ENCODE measurements around the gene PNPLA7. TPM values are rescaled to one million over a fixed set of nuclear protein-coding genes. Genes with fewer than 3 reads are reported as not detected.
A peak's percentile ranks its signal among the peaks of the same experiment; 100 is the strongest.

PNPLA7 gene
- total RNA-seq, 2 donors from 2014 or later, result 7.3 to 7.5 TPM

DNA sequence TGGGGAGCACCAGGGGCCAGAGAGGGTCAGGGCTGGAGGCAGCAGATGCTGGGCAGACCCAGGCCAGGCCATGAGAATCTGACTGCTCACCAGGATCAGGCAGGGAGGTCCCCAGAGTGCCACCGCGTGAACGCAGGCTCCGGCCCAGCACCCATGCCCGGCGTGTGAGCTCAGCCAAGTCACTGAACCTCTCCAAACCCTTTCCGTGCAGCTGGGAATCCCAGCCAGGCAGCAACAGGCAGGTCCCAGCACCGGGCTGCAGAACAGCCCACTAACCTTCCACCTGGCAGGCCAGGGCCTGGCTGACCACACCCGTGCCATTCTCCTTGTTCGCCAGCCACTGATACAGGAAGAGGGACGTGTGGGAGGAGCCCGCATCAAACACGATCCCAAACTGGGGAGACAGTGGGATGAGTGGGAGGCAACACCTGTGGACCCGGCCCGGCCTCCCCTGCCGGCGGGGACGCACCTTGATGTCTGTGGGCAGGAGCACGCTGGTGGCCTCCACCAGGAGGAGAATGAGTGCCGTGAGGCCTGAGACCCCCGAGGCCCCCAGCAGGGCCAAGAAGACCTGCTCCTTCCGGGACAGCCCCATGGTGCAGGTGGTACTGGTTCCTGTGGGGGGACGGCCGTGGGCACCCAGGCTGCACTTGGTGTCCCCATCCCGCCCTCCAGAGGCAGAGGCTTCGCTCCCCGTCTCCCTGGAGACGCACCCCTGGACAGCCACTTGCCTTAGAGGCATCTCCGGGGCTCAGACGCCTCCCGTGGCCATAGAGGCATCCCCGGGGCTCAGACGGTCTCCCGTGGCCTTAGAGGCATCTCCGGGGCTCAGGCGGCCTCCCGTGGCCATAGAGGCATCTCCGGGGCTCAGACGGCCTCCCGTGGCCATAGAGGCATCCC lies 112.3 kb downstream of the PNPLA7 start:
- Mint-ChIP-seq H3K4me1 (peaks cover 4% of the 10 kb centered on the region), H3K4me3 (no peak overlapping the region), H3K27me3 (peaks cover 6% of the 10 kb centered on the region), H3K27ac (no peak overlapping the region), H3K36me3 (ENCODE audit: low read depth) (no peaks in the 10 kb centered on the region)
- DNase-seq, result peak in 2 of 3 donors; percentile 3 to 4
- ATAC-seq, result no peak
- H3K9me3 ChIP-seq (ENCODE audit: control insufficient read depth, low read length, poor library complexity, severe bottlenecking), result peaks cover 2% of the 10 kb centered on the region

DNA sequence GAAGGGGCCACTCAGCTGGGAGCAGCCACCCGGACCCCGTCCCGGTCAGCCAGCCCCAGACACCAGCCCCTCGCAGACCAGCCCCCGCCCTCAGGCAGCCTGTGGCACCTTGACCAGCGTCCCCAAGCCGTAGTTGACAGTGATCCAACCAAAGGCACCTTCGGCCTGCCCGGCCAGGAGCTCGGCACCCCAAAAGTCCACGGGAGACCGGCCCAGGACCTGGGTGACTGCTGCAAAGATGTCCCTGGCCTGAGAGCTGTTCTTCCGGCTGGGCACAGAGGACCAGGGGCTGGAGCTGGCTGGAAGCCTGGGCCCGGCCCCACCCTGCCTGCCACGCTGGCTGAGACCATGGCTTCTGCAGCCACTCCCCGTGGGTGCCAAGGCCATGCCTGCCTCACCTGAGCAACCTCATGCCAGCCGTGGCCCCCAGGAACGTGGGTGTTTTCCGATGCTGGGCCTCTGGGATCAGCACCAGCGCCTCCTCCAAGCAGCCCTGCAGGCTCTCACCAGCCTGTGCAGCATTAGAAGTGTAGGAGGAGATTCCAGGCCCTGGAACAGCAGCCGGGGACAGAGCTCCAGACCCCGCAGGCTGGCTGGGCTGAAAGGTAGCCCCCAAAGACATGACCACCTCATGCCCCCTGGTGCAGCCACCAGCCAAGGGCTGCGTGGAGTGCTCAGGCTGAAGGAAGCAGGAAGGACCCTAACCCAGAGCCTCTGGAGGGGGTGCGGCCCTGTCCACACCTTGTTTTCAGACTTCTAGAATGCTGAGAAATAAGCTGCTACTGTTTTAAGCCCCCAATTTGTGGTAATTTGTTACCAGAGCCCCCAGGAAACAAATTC lies 113.2 kb downstream of the PNPLA7 start:
- no peak overlapping the region for H3K27ac Mint-ChIP-seq
- H3K9me3 ChIP-seq (ENCODE audit: control insufficient read depth, low read length, poor library complexity, severe bottlenecking), result no peaks in the 10 kb centered on the region
- H3K4me3 Mint-ChIP-seq, result no peak overlapping the region
- no peaks in the 10 kb centered on the region for H3K36me3 Mint-ChIP-seq (ENCODE audit: low read depth)
- DNase-seq (peak in 1 of 3 donors; percentile 7), ATAC-seq (no peak)
- peaks cover 6% of the 10 kb centered on the region for H3K27me3 Mint-ChIP-seq
- peaks cover 4% of the 10 kb centered on the region for H3K4me1 Mint-ChIP-seq

DNA sequence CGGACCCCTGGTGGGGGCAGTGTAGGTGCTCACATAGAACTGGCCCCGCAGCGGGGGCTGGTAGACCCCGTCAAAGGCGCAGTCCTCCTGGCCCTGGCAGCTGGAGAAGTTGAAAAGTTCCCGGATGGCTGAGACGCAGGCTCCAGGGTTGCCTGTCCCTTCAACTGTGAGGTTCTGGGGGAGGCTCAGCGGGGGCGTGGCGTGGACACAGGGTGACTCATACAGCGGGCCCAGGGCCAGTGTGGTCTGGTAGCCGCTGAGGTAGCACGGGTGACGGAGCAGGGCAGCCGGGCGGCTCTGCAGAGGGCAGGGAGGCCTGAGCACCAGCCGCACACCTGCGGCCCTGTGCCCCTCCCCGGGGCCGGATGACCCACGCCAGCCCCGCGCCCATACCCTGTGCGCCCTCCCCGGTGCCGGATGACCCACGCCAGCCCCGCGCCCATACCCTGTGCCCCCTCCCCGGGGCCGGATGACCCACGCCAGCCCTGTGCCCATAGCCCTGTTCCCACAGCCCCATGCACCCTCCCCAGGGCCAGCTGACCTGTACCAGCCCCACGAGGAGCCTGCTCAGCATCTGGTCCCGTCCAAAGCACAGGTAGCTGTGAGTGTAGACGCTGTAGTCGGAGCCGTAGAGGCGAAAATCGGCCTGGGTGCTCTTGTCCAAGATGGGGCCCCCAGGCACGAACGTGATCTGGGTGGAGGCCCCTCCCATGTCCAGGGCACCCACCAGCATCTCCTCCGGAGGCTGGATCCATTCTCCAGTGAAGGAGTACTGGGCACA lies 114.0 kb downstream of the PNPLA7 start:
- H3K27me3 Mint-ChIP-seq, result peaks cover 6% of the 10 kb centered on the region
- H3K4me3 Mint-ChIP-seq, result no peak overlapping the region
- peaks cover 2% of the 10 kb centered on the region for H3K4me1 Mint-ChIP-seq
- H3K36me3 Mint-ChIP-seq (ENCODE audit: low read depth), result no peaks in the 10 kb centered on the region
- no peaks in the 10 kb centered on the region for H3K9me3 ChIP-seq (ENCODE audit: control insufficient read depth, low read length, poor library complexity, severe bottlenecking)
- ATAC-seq, result no peak
- H3K27ac Mint-ChIP-seq, result no peak overlapping the region
- peak in 1 of 3 donors; percentile 6 for DNase-seq

DNA sequence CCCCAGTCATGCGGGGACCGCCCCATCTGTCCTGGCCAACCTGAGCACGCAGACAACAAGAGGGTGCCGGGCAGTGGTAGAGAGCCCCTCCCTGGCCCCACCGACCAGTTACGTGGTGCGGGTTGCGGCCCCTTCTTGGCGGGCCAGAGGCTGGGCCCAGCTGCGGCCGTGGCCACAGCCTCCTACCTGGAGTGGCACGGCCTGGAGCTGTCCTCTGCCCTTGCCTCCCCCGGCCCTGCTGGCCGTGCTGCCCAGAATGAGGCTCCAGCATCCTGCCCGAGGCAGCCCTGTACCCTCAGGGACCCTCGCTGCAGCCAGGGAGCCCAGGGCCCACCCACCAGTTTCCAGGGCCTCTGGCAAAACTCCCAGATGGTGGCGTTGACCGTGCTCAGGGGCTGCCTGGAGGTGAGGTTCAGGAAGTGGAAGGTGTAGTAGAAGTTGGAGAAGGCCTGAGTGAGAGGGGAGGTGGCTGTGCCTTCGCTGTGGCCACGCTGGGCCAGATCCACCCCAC lies 114.8 kb downstream of the PNPLA7 start:
- ATAC-seq (no peak), DNase-seq (peak in 1 of 3 donors; percentile 5)
- H3K27me3 Mint-ChIP-seq, result peaks cover 6% of the 10 kb centered on the region
- H3K4me3 Mint-ChIP-seq, result no peak overlapping the region
- peaks cover 2% of the 10 kb centered on the region for H3K4me1 Mint-ChIP-seq
- no peak overlapping the region for H3K27ac Mint-ChIP-seq
- H3K9me3 ChIP-seq (ENCODE audit: control insufficient read depth, low read length, poor library complexity, severe bottlenecking), result no peaks in the 10 kb centered on the region
- no peaks in the 10 kb centered on the region for H3K36me3 Mint-ChIP-seq (ENCODE audit: low read depth)

DNA sequence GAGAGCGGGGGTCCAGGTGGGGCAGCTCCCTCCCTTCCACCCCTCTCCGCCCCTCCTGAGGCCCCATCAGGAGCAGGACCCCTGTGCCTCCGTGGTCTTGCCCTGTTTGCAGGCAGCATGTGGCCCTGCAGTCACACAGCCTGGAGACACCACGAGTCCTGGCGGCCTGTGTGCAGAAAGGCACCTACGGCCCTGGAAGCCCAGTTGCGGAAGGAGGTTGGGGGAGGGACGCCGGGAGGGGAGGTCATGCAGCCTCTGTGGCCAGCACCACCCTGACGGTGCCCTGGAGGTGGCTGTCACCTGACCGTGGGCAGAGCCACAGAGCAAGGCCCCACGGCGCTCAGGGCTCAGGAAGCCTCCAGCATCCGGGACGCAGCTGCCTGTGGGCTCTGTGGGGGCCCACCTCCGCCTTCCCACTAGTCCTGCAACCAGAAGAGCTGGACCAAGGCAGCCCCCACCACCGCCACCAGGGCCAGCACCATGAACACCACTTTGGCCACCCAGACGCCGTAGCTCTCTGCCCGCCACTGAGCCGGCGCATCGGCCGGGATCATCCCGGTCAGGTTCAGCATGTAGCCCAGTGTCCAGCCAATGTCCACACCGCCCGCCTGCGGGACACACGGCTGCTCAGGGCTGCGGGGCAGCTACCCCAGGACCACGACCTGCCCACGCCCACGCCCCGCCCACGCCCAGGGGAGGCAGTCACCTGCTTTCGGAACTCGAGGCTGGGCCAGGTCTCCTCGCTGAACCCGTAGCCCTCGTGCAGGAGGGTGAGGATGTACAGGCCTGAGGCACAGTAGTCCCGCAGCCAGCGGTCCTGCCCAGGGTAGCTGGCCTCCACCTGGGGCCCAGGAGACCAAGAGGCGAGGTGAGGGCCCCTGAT lies 115.5 kb downstream of the PNPLA7 start:
- ATAC-seq (no peak), DNase-seq (no peak)
- no peaks in the 10 kb centered on the region for H3K9me3 ChIP-seq (ENCODE audit: control insufficient read depth, low read length, poor library complexity, severe bottlenecking)
- H3K27ac Mint-ChIP-seq, result no peak overlapping the region
- H3K4me3 Mint-ChIP-seq, result no peak overlapping the region
- peaks cover 2% of the 10 kb centered on the region for H3K4me1 Mint-ChIP-seq
- peaks cover 6% of the 10 kb centered on the region for H3K27me3 Mint-ChIP-seq
- H3K36me3 Mint-ChIP-seq (ENCODE audit: low read depth), result no peaks in the 10 kb centered on the region

DNA sequence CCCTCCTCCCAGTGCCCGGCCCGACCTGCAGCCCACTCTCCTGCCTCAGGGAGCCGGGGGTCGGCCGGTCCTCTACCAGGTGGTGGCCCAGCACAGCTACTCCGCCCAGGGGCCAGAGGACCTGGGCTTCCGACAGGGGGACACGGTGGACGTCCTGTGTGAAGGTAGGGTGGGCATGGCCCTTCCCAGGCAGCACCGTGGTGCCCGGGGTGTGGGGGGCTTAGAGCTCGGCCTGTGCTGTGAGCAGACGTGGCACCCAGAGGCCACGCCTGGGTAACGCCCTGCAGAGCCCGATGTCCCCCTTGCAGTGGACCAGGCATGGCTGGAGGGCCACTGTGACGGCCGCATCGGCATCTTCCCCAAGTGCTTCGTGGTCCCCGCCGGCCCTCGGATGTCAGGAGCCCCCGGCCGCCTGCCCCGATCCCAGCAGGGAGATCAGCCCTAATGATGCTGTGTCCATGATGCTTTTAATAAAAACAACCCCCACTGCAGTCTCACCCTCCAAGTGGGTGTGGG lies 116.2 kb downstream of the PNPLA7 start:
- Mint-ChIP-seq H3K4me1 (no peaks in the 10 kb centered on the region), H3K27ac (no peak overlapping the region), H3K4me3 (no peak overlapping the region), H3K27me3 (no peaks in the 10 kb centered on the region), H3K36me3 (ENCODE audit: low read depth) (no peaks in the 10 kb centered on the region)
- no peaks in the 10 kb centered on the region for H3K9me3 ChIP-seq (ENCODE audit: control insufficient read depth, low read length, poor library complexity, severe bottlenecking)
- ATAC-seq (no peak), DNase-seq (peak in 1 of 3 donors; percentile 11)

DNA sequence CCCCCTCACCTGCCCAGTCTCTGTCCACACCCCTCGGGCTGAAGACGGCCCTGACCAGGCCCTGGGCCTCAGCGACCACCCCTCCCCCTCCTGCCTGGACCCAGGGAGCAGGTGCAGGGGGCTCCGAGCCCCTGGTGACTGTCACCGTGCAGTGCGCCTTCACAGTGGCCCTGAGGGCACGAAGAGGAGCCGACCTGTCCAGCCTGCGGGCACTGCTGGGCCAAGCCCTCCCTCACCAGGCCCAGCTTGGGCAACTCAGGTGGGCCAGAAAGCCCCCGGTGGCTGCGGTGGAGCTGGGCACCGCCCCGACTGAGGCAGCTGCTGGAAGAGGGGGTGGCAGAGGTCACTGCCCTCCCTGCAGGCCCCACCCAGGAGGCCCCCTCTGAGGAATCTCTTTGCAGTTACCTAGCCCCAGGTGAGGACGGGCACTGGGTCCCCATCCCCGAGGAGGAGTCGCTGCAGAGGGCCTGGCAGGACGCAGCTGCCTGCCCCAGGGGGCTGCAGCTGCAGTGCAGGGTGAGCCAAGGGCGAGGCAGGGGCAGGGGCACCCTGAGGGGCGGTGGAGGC lies 116.8 kb downstream of the PNPLA7 start:
- Mint-ChIP-seq H3K36me3 (ENCODE audit: low read depth) (no peaks in the 10 kb centered on the region), H3K27me3 (no peaks in the 10 kb centered on the region), H3K4me1 (no peaks in the 10 kb centered on the region), H3K4me3 (no peak overlapping the region), H3K27ac (no peak overlapping the region)
- H3K9me3 ChIP-seq (ENCODE audit: control insufficient read depth, low read length, poor library complexity, severe bottlenecking), result no peaks in the 10 kb centered on the region
- ATAC-seq, result no peak
- peak in 1 of 3 donors; percentile 8 for DNase-seq

DNA sequence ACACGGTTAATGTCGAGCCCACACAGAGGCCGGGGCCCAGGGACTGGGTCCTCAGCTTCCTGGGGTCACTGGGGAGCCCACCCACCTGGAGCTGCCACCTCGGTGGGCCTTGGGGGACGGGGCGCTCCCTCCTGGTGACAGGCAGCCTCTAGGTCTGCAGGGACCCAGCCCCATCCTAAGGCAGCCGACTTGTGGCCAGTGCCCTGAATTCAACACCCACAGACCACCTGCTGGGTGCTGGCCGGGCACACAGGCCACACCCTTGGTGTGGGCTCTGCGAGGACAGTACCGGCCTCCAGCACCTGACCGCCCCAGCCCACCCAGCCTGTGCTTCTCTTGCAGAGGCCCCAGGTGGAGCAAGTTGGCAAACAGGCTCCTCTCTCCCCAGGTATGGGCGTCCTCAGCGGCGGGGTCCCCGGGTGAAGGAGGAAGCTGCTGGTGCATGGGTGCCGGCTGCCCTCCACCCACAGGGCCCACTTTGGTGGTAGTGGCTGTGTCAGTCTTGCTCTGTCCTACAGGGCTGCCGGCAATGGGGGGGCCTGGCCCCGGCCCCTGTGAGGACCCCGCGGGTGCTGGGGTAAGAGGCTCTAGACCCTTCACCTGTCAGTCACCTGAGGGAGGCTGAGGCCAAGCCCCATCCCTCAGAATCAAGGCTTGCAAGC lies 117.4 kb downstream of the PNPLA7 start:
- H3K27me3 Mint-ChIP-seq, result no peaks in the 10 kb centered on the region
- no peaks in the 10 kb centered on the region for H3K36me3 Mint-ChIP-seq (ENCODE audit: low read depth)
- no peak overlapping the region for H3K4me3 Mint-ChIP-seq
- DNase-seq (peak in 1 of 3 donors; percentile 6), ATAC-seq (no peak)
- H3K27ac Mint-ChIP-seq, result no peak overlapping the region
- no peaks in the 10 kb centered on the region for H3K4me1 Mint-ChIP-seq
- H3K9me3 ChIP-seq (ENCODE audit: control insufficient read depth, low read length, poor library complexity, severe bottlenecking), result no peaks in the 10 kb centered on the region

DNA sequence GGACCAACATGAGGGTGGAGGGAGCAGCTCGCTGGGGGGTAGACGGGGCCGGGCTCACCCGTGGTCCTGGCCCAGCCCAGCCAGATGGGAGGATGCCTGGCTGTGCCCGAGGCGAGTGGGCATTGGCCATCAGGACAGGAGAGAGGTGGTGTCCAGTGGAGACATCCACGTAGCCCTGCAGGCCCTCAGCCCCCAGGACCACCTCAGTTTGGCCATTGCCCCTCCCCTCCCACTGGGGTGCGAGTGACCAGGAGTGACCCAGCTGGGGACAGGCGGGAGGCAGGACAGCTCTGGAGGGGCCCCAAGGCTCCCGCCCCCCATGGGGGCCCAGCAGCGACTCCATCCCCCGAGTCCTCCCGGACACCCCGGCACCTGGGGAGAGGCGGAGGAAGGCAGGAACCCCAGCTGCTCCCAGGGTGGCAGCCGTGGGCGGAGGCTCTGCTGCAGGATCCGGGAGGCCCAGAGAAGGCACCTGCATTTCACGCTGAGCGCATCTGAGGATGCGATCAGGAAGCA lies 118.7 kb downstream of the PNPLA7 start:
- ATAC-seq (no peak), DNase-seq (peak in 1 of 3 donors; percentile 10)
- no peaks in the 10 kb centered on the region for H3K9me3 ChIP-seq (ENCODE audit: control insufficient read depth, low read length, poor library complexity, severe bottlenecking)
- Mint-ChIP-seq H3K4me1 (no peaks in the 10 kb centered on the region), H3K4me3 (no peak overlapping the region), H3K36me3 (ENCODE audit: low read depth) (no peaks in the 10 kb centered on the region), H3K27me3 (no peaks in the 10 kb centered on the region), H3K27ac (no peak overlapping the region)

DNA sequence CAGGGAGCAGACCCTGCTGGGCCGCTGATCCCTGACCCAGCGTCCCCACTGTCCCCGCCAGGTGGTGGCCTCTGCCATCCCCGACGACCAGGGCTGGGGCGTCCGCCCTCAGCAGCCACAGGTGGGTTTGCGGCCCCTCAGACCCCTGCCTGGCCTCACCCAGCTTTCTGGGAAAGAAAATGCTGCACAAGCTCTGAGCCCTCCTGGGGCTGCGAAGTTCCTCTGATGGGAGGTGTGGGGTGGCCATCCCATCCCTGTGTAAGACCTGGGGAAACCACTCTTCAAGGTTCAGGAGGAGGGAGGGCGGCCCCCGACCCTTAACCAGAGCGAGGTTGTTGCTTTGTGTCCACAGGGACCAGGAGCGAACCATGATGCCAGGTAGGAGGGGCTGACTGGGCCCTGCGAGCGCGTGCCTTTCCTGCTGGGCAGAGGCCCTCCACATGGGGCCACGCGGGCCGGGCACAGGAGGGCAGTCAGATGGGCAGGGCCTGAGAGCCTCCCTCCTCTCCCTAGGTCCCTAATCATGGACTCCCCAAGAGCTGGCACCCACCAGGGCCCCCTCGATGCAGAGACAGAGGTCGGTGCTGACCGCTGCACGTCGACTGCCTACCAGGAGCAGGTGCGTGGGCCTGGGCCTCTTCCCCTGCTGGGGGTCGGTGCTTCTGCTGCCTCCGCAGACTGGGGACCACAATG lies 119.3 kb downstream of the PNPLA7 start:
- no peak for ATAC-seq
- DNase-seq, result peak in 1 of 3 donors; percentile 9
- Mint-ChIP-seq H3K4me3 (no peak overlapping the region), H3K4me1 (no peaks in the 10 kb centered on the region), H3K36me3 (ENCODE audit: low read depth) (no peaks in the 10 kb centered on the region), H3K27me3 (no peaks in the 10 kb centered on the region), H3K27ac (no peak overlapping the region)
- H3K9me3 ChIP-seq (ENCODE audit: control insufficient read depth, low read length, poor library complexity, severe bottlenecking), result no peaks in the 10 kb centered on the region
